GM12873 (cell line): Measurements from ENCODE around the gene OR10H4.

Source experiments
- TF ChIP-seq, protein P1 (sequence below): IDR thresholded peaks from 2 replicates; pipeline ENCODE4 v1.5.1; 2012; ENCODE audit warnings: low read depth, mild to moderate bottlenecking, moderate library complexity, low read length, control low read depth; ENCODE audit not compliant: insufficient read depth; ENCODE audit errors: missing control alignments

The OR10H4 gene, protein sequence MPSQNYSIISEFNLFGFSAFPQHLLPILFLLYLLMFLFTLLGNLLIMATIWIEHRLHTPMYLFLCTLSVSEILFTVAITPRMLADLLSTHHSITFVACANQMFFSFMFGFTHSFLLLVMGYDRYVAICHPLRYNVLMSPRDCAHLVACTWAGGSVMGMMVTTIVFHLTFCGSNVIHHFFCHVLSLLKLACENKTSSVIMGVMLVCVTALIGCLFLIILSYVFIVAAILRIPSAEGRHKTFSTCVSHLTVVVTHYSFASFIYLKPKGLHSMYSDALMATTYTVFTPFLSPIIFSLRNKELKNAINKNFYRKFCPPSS

DNA sequence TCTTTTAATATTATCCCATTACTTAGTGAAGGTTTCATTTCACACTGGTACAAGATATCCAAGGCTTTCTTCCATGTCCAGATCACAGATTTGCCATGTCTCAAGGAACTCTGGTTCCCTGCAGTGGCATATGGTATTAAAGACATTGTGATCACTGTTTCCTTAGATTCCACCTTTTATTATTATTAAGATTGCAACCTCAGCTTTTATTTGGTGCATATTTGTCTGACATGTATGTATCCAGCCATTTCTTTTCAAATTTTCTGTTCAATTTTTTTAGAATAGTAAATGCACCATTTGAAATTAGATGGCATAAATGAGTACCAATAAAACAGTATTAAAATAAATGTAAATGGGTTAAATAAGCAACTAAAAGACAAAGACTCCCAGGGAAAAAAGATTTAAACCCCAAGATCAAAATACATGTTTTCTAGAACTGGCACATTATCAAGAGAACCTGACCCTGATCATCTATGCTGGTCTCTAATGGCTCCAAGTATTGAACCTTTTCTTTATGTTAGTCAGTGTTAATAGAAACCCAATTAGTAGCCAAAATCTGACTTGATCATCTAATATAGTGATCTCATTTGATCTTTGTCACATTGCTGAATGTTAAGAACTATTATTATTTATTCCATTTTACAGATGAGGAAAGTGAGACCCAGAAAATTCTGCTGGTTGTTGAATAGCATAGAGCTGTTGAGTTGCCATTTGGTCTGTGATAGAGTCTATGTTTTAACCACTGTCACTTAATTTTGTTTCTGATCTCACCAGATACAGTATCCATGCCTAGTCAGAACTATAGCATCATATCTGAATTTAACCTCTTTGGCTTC lies at the start of gene OR10H4:
OR10H4 (plus strand) TSS at position 786 of the 836 bp plus-strand sequence; CDS start at position 786, 0 bp downstream.
- TF ChIP-seq, protein P1, sequence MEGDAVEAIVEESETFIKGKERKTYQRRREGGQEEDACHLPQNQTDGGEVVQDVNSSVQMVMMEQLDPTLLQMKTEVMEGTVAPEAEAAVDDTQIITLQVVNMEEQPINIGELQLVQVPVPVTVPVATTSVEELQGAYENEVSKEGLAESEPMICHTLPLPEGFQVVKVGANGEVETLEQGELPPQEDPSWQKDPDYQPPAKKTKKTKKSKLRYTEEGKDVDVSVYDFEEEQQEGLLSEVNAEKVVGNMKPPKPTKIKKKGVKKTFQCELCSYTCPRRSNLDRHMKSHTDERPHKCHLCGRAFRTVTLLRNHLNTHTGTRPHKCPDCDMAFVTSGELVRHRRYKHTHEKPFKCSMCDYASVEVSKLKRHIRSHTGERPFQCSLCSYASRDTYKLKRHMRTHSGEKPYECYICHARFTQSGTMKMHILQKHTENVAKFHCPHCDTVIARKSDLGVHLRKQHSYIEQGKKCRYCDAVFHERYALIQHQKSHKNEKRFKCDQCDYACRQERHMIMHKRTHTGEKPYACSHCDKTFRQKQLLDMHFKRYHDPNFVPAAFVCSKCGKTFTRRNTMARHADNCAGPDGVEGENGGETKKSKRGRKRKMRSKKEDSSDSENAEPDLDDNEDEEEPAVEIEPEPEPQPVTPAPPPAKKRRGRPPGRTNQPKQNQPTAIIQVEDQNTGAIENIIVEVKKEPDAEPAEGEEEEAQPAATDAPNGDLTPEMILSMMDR, result no peak

DNA sequence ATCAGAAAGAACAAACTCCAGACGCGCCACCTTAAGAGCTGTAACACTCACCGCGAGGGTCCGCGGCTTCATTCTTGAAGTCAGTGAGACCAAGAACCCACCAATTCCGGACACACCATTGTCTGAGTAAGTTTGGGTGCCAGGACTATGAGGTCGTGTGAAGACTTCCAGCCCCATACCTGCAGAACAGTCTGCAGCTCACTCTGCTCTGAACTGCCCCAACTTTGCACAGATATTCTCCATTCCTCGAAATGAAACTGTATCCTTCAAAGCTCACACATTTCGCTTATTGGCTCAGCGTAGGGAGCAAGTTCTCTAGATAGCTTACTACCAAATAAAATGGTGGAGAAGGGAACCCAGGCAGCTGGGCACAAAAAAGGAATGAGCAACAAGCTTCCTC lies 48.3 kb upstream of the OR10H4 start:
- TF ChIP-seq, protein P1, result no peak

DNA sequence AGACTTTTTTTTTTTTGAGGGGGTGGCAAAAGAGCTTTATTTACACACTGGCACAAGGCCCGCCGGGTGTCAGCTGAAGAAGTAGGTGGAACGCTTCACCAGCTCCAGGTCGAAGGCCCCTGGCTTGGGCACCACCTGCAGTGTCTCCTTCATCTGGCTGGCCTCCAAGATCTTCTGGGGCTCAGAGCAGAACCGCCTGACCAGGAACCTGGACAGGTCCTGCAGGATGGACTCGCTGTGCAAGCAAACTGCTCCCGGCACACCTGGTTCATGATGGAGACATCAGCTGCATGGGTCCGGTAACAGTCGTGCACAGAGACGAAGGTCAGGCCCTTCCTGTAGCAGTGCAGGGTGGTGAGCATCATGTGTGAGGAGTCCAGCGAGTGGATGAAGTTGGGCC lies 46.6 kb upstream of the OR10H4 start:
- TF ChIP-seq, protein P1, result no peak

DNA sequence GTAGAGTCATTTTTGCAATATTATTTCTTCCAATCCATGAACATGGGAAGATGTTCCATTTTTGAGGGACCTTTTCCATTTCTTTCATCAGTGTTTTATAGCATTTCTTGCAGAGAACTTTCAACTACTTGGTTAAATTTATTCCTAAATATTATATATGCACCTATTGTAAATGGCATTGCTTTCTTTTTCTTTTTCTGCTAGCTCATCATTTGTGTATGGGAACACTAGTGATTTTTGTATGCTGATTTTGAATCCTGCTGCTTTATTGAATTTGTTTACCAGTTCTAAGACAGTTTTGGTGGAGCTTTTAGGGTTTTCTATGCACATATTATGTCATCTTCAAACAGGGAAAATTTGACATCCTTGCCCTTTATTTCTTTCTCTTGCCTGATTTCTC lies 43.8 kb upstream of the OR10H4 start:
- TF ChIP-seq, protein P1, result no peak

DNA sequence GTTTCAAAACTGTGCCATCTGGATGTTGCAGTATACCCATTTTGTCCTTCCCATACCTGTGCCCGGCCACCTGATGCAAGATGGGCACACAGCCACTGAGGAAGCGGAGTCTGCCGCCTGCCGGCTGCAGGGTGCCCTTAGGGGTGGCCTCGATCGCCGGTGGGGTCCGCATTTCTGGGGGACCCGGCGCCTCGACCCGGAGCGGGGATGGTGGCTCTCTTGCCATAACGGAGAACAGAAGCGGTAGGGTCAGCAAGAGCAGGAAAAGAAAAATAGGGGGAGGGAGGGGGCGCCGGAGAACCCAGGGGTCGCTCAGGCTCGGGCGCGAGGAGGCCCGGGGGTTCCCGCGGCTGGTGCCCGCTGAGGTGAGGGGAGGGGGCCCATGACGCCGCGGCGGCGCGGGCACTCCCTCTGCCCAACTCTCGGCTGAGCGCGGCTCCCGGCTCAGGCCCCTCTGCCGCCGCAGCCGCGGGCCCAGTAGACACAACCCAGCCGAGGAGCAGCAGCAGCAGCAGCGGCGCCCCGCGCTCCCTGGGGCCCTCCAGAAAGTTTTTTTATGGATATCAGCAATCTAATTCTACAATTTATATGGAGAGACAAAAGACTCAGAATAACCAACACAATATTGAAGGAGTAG lies 37.1 kb upstream of the OR10H4 start:
- TF ChIP-seq, protein P1, result no peak

DNA sequence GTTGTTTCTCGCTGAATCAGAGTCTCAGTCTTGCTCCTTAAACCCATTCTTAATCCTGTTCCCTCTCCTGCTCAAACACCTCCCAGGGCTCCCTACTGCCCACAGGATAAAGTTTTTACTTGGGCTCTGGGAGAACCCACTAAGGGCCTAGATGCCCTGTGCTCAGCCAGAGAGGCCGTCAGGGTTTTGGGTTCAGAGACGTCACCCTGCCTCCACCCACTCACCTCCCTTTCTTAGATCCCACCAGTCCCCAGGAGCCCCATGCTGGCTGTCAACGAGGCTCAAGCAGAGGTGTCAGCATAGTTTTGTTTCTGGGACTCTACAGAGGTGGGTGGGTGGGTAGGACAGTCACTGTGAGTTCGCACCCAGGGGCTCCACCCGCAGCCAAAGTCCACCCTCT lies 35.4 kb upstream of the OR10H4 start:
- TF ChIP-seq, protein P1, result no peak

DNA sequence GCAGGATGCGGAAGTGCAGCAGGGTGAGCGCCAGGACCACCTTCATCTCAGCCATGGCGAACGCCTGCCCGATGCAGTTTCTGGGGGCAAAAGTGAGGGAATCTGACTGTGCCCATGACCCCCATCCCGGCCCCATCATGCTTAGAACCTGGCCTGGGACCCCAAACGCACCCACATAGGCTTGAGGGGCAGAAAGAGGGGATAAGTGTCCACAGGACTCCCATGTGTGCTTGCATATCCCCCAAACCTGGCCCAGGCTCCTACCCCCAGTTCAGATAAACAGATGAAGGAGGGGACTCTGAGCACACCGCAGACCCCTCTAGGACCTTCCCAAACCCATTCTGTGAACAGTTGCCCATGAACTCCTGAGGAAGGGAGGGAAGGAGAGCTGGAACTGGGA lies 35.0 kb upstream of the OR10H4 start:
- TF ChIP-seq, protein P1, result no peak
